GM19023 (cell line): ENCODE data around the gene SYT1.

Source experiments
- ATAC-seq: cut with Tn5 transposase; IDR thresholded peaks from one replicate; pipeline ENCODE4 v1.9.1; 2021; ENCODE audit warnings: mild to moderate bottlenecking, moderate library complexity; ENCODE audit not compliant: unreplicated experiment

SYT1 gene

GRCh38 chr12:79380402-79380801, 515.8 kb downstream of the SYT1 start:
- ATAC-seq, result no peak

- no peak for ATAC-seq
These were observed 517.0 kb downstream of the SYT1 start for GRCh38 chr12:79381248-79382208.

DNA sequence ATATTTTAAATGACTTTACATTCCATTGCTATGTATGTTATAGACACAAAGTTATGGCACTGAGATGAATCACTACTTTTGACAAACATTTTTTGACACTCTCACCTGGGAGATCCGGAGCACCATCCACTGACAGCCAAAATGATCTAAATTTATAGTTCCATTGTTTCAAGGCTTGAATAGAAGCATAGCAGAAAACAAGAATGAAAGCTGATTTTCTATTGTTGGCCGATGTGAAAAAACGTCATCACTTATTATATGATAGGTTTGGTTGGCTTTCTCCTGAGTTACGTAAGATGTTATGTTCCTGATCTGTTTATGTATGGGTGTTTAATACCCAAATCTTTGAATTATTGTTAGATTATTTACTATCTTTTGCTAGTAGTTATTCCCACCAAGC, 520.0 kb downstream of the SYT1 start:
- no peak for ATAC-seq

DNA sequence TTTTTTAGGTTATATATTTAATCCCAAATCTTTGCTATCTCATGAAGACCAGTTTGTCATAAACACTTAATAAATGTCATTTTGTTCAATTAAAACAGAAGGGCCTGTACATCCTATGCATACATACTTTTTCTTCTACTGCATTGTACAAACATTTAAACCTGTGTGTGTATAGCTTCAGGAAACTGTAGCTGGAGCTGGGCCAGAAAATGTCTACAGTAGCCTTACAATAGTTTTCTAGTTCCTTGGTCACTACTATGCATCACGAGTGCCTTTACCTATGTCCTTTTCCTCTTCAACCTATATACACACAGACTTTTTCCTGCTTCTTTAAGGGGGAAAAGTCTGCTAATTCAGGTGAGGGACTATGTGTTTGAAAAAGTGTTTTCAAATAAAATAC, 523.4 kb downstream of the SYT1 start:
- no peak for ATAC-seq

GRCh38 chr12:79393842-79394241, 529.3 kb downstream of the SYT1 start:
- no peak for ATAC-seq

GRCh38 chr12:79397609-79398008, 533.0 kb downstream of the SYT1 start:
- ATAC-seq, result no peak

DNA sequence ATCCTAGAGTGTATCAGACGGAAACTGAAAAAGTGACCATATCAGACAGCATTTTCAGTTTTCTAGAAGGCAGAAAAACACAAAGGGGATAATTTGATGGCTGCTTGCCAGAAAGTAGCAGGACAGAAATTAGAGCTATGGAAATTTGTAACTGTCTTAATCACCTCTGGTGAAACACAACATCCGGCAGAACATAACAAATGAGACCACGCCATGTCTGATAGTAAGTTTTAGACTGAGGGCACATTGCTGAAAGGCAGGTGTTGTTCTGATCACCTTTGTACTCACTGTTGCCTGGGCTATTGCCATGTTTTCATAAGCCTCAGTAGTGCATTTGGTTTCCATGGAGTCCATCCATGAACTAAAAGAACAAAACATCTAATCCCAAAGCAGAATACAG, 535.9 kb downstream of the SYT1 start:
- ATAC-seq, result no peak

GRCh38 chr12:79402606-79403005, 538.0 kb downstream of the SYT1 start:
- ATAC-seq, result no peak

- ATAC-seq, result no peak
These were observed 542.4 kb downstream of the SYT1 start for GRCh38 chr12:79406993-79407392.

- ATAC-seq, result peak; percentile 90
These were observed 543.4 kb downstream of the SYT1 start for GRCh38 chr12:79407671-79408622.

DNA sequence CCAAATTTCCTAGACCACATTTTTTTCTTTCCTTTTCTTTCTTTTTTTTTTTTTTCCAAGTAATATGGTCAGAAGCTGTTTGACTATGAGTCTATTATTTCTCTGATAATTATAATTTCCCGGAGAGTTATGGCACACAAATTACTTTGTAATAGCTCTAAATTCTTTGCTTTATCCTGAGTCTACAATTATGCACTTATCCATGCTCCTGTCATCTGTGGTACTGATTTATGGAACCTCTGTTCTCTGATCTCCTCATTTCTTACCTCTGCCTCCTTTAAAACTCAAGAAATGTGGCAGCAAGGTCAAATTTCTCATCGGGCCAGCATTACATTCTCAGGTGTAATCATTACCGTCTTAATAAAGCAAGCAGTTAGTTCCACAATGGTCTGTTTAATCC, 544.1 kb downstream of the SYT1 start:
- no peak for ATAC-seq

DNA sequence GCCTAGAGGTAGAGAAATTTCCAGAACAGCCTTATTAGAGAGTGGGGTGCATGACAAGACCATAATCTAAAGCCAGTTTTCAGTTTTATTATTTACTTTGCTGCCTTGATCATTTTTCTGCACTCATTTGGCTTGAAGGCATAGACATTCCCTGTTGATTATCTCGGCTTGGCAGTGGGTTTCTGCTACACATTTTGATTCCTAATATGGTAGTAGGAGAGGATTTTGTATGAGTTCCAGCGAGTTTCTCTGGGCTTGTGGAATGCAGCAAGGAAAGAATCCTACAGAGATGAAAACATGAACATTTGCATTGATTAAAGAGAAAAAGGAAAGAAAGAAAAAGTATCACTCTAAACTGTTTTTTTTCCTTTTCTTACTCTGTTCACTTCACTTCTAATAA, 545.0 kb downstream of the SYT1 start:
- ATAC-seq, result no peak

- ATAC-seq, result no peak
These were observed 547.2 kb downstream of the SYT1 start for GRCh38 chr12:79411791-79412190.

- no peak for ATAC-seq
These were observed 549.2 kb downstream of the SYT1 start for GRCh38 chr12:79413796-79414195.

DNA sequence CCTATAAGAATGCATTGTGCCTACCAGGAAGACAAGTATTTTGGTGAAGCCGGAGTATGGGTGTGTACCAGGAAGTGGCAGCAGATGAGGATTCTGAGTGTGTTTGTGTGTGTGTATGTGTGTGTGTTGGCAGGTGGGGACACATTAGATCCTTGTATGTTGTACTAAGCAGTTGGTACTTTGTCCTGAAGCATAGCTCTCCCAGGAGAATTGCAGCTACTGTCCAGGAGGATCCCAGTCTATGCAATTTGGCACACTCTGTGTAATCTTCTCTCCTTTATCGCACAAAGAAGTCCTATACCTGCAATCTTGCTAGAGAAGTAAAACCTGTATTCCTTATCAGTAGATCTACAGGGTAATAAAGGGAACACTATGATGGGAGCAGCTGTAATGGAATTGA, 549.7 kb downstream of the SYT1 start:
- ATAC-seq, result no peak

DNA sequence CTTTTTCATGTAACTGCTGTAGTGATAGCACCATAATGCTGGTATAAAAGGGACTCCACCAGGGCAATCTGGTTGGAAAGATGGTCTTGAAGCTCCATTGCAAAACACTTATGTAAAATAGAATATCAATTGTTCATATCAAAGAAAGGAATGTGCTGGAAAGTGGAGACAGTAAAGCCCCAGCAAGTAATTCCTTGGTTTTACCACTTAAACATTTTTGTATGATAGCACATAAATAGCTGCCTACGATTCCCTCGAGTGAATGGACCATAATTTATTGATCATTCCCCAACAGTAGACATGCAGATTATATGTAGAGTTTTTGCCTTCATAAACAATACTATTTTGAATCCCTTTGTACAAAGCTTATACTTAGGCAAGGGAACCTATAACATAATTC, 550.7 kb downstream of the SYT1 start:
- ATAC-seq, result no peak

DNA sequence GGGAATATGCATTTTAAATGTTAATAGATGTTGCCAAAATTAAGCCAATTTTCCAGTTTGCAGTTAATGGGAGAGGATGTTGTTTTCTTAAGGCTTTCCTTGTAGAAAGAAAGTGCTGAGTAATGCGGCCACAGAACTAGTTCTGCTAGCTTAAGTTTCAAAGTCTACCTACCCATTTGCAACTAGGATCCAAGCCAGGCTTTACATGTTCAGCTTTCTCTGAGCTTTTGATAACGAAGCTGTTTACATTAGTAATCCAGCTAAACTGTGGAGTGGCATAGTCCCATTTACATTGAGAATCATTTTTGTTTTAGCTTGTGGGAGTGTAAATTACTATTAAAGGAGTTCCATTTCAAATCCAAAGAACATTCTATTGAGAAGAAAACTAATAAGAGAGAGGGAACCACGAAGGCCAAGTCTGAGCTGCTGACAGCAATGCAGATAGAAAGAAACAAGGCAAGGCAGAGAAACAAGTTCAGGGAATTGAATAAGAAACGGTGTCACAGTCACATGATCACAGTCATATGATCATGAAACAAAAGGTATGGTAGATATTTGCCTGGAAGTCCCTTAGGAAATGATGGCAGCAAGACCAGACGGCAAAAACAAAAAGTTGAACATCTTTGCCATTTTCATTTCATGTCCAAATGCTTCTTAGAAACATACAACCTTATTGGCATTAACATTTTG, 551.3 kb downstream of the SYT1 start:
- no peak for ATAC-seq

- ATAC-seq, result no peak
These were observed 555.6 kb downstream of the SYT1 start for GRCh38 chr12:79420146-79420618.

DNA sequence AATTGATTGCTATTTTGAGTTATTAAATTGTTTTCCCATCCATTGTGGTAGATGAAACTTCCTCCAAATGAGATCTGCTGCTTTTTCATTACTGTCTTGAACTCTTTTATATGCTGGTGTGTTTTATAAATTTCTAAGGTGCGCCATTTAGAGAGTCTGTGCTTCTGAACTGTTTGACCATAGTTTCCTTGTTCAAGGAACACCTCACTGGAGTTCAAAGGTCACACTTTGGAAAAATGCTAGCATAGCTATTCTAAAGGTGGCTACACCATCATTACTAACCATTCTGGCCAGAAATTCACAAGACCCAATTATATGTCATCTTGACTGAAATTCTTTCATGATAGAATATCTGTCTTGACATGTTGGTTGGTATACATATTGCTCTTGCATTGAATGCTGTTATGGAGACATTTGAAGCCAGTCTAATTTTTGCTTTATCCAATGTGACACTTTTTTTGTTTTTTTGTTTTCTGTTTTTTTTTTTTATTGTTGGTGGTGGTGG, 556.7 kb downstream of the SYT1 start:
- no peak for ATAC-seq

DNA sequence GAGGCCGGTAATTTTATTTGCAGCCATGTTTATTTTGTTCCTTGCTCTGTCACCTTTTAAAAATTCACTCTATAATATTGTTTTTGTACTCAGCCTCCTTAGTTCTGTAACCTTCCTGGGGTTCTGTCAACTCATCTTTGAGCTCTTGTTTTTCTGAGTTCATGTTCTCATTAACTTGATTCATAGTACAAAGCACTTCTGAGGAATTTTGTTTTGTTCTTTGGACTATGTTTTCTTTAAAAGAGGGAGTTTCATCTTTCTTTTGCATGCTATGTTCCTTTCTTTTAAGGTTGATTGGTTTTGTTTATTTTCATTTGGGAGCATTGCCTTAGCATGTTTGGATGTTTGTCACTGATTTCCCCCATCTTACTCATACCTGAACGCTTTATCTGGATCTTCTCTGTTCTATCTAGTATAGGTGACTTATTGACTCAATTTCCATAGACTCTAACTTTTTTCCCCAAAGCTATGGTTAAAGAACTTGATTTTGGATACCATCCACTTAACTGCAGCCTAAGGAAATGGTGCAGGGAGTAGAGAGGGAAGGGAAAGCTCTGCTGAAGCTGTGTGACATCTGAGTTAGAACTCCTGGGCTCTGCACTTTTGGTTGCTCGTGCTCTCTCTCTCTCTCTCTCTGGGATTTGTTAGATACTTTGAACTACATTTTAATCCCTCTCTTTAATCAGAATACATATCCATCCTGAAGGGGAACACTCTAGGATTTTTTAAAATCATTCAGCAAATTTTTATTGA, 557.7 kb downstream of the SYT1 start:
- ATAC-seq, result no peak
